K562 (cell line): Measurements from ENCODE around the gene FAM120AOS. TPM values are rescaled to one million over a fixed set of nuclear protein-coding genes. Genes with fewer than 3 reads are reported as not detected.

Source experiments
- ATAC-seq: fragments of 200-7000 bp; cut with Tn5 transposase; 3 replicates; pipeline ENCODE4 v1.9.1; 2020; ENCODE audit warnings: moderate library complexity
- Bru-seq: library from RNA; stranded (reverse); fragments of 400-500 nt; gene quantifications from one replicate; lab custom pipeline; 2021; lab: Mats Ljungman, UMichigan
- BruChase-seq, 2 experiments: library from RNA; stranded (reverse); fragments of 400-500 nt; gene quantifications; one replicate each; lab custom pipeline; 2021; lab: Mats Ljungman, UMichigan
- BruUV-seq: library from RNA; stranded (reverse); fragments of 400-500 nt; replicated peaks from 2 replicates; lab custom pipeline; 2021; lab: Mats Ljungman, UMichigan
- CTCF ChIA-PET: fragments of 300-600 bp; formaldehyde crosslinking; extraction: SDS; loops from one replicate; lab custom pipeline; 2021; ENCODE audit warnings: low intra/inter-chr PET ratio; lab: Yijun Ruan, JAX
- POLR2A ChIA-PET: fragments of 300-600, 350-650 bp; sonication (Branson Sonifier 250); formaldehyde crosslinking; extraction: SDS; loops from one replicate; lab custom pipeline; 2021; ENCODE audit warnings: antibody characterized with exemption, inconsistent platforms; lab: Yijun Ruan, JAX
- DNase-seq, 4 experiments: peaks; one replicate each; pipeline versions ENCODE4 v3.0.0 to v3.0.0-alpha.2; 2011 to 2018; ENCODE audit warnings: low spot score in 3 of 4, mixed read lengths in 3 of 4; ENCODE audit errors: extremely low read depth in 1 of 4
- FAIRE-seq: peaks from 2 replicates; lab custom pipeline; 2011; peaks lifted over from hg19 to GRCh38; lab: Jason Lieb, UNC
- H2AFZ ChIP-seq: 2 replicates; pipeline ENCODE4 v1.6.0; 2011; ENCODE audit warnings: low read depth, low read length, control low read depth, inconsistent platforms
- H3K27ac ChIP-seq: fragments of 200-600 bp; 3 replicates; pipeline ENCODE4 v1.8.0; 2011; ENCODE audit warnings: low read depth, mild to moderate bottlenecking, control low read depth, inconsistent platforms, low read length, moderate library complexity, mixed read lengths; ENCODE audit errors: extremely low read depth
- H3K27me3 ChIP-seq, 2 experiments: fragments of 300-600 bp in 1 of 2; 2 replicates in 1 of 2; 3 replicates in 1 of 2; pipeline versions ENCODE4 v1.6.0 to v1.8.0; 2011; ENCODE audit warnings: inconsistent platforms in 2 of 2, low read length in 2 of 2, mild to moderate bottlenecking in 1 of 2, mixed read lengths in 1 of 2, moderate library complexity in 1 of 2; ENCODE audit not compliant: control insufficient read depth in 2 of 2, insufficient read depth in 2 of 2
- H3K36me3 ChIP-seq: fragments of 300-600 bp; 3 replicates; pipeline ENCODE4 v1.8.0; 2011; ENCODE audit warnings: mild to moderate bottlenecking, low read length, inconsistent platforms; ENCODE audit not compliant: control insufficient read depth, insufficient read depth
- H3K4me1 ChIP-seq, 2 experiments: fragments of 200-600 bp in 1 of 2; replicated peaks in 1 of 2; 2 replicates in 1 of 2; 3 replicates in 1 of 2; pipeline versions ENCODE4 v1.5.1 to v1.8.0; 2011; ENCODE audit warnings: inconsistent platforms in 2 of 2, low read length in 2 of 2, mild to moderate bottlenecking in 1 of 2, mixed read lengths in 1 of 2, moderate library complexity in 1 of 2; ENCODE audit not compliant: control insufficient read depth in 2 of 2, insufficient read depth in 2 of 2
- H3K4me2 ChIP-seq: 2 replicates; pipeline ENCODE4 v1.6.1; 2011; ENCODE audit warnings: low read length, control low read depth, inconsistent platforms, mixed read lengths; ENCODE audit not compliant: insufficient read depth
- H3K4me3 ChIP-seq: fragments of 200-600 bp; sonication (generic), shearing (Covaris generic); 2 replicates; pipeline ENCODE4 v1.5.1; 2016; ENCODE audit warnings: control low read depth, inconsistent platforms
- H3K79me2 ChIP-seq: fragments of 200-600 bp; 3 replicates; pipeline ENCODE4 v1.8.0; 2011; ENCODE audit warnings: low read length, inconsistent platforms; ENCODE audit not compliant: control insufficient read depth, insufficient read depth
- H3K9ac ChIP-seq, 2 experiments: 2 replicates each; pipeline versions ENCODE4 v1.6.0 to v1.6.1; 2011; ENCODE audit warnings: low read depth in 2 of 2, low read length in 2 of 2, control low read depth in 1 of 2, inconsistent platforms in 1 of 2, mild to moderate bottlenecking in 1 of 2, mixed read lengths in 1 of 2; ENCODE audit not compliant: insufficient read depth in 1 of 2
- H3K9me1 ChIP-seq: one replicate; pipeline ENCODE4 v1.6.0; 2011; ENCODE audit warnings: inconsistent platforms, mild to moderate bottlenecking, low read length, moderate library complexity; ENCODE audit not compliant: control insufficient read depth, insufficient read depth
- H3K9me3 ChIP-seq: replicated peaks from 2 replicates; pipeline ENCODE4 v1.5.1; 2011; ENCODE audit warnings: low read depth, low read length, inconsistent platforms; ENCODE audit not compliant: control insufficient read depth, insufficient read depth
- H4K20me1 ChIP-seq: replicated peaks from 2 replicates; pipeline ENCODE4 v1.6.1; 2011; ENCODE audit warnings: low read length, inconsistent platforms, mixed read lengths; ENCODE audit not compliant: control insufficient read depth, insufficient read depth
- SIX5 ChIP-seq, 2 experiments: IDR thresholded peaks; 2 replicates each; pipeline ENCODE4 v1.6.1; 2011; ENCODE audit warnings: low read length in 2 of 2, borderline replicate concordance in 1 of 2, low read depth in 1 of 2, mild to moderate bottlenecking in 1 of 2, moderate library complexity in 1 of 2; ENCODE audit not compliant: insufficient read depth in 1 of 2
- ZNF311 ChIP-seq: fragments of 250-450 bp; sonication (Bioruptor Pico); IDR thresholded peaks from 2 replicates; pipeline ENCODE4 v1.4.0; 2020; ENCODE audit warnings: mild to moderate bottlenecking, moderate library complexity
- WGBS: fragments of 100-300 bp; shearing (Covaris generic); methylation state at CpG from one replicate; pipeline ENCODE4 v1.1.6; 2016; ENCODE audit warnings: low coverage, mixed read lengths; ENCODE audit not compliant: insufficient coverage; ENCODE audit errors: missing lambda C conversion rate; 5-methylcytosine and 5-hydroxymethylcytosine counted together
- in situ Hi-C: fragments of 300-500 bp; cut with MboI; formaldehyde crosslinking; loops from 4 replicates; pipeline ENCODE4 v1.15.0; 2018; ENCODE audit warnings: inconsistent platforms, mixed read lengths
- intact Hi-C: fragments of 100-400 bp; cut with micrococcal nuclease; formaldehyde crosslinking; loops from 2 replicates; pipeline ENCODE4 v1.14.2; 2022
- long read RNA-seq, 3 experiments: library from polyadenylated mRNA in 2 of 3; library from RNA in 1 of 3; unstranded in 2 of 3; stranded (forward) in 1 of 3; transcript quantifications; one replicate each; pipeline ENCODE4 v2.0.0, GENCODE V29; 2019 to 2022
- polyA minus RNA-seq, 3 experiments: library from RNA; depleted of rRNA, polyadenylated mRNA; stranded (reverse); fragments of >200 nt; gene quantifications; 2 replicates each; pipeline ENCODE4 v1.2.3, GENCODE V29; 2011
- polyA plus RNA-seq, 8 experiments: library from polyadenylated mRNA; depleted of rRNA in 4 of 8; stranded (reverse) in 5 of 8; unstranded in 3 of 8; fragments of >200 nt; fragmentation: Nextera tagmentation in 2 of 8; fragmentation: Illumina TruSeq in 1 of 8; extraction: Ambion mirVana in 2 of 8; extraction: Trizol in 1 of 8; gene quantifications; 2 replicates each; pipeline versions ENCODE4 v1.2.1 to v1.2.3, GENCODE V29; 2011 to 2014; ENCODE audit warnings: inconsistent platforms in 1 of 8, missing spikeins in 1 of 8
- total RNA-seq, 7 experiments: library from RNA; depleted of rRNA in 6 of 7; stranded (reverse); fragments of >200 nt in 6 of 7; fragmentation: Illumina TruSeq in 2 of 7; extraction: Trizol in 2 of 7; gene quantifications; 2 replicates each; pipeline versions ENCODE4 v1.2.1 to v1.2.3, GENCODE V29; 2011 to 2021; ENCODE audit warnings: low replicate concordance in 1 of 7
- TF ChIP-seq, protein P1 (sequence below), 2 experiments: IDR thresholded peaks; 2 replicates each; pipeline ENCODE4 v1.6.1; 2011; ENCODE audit warnings: borderline replicate concordance in 1 of 2, control low read depth in 1 of 2, low read depth in 1 of 2, low read length in 1 of 2, mild to moderate bottlenecking in 1 of 2, mixed read lengths in 1 of 2, moderate library complexity in 1 of 2; ENCODE audit not compliant: insufficient read depth in 1 of 2, insufficient read length in 1 of 2, poor library complexity in 1 of 2, severe bottlenecking in 1 of 2; ENCODE audit errors: extremely low read depth in 1 of 2
- TF ChIP-seq, protein P2 (sequence below): fragments of 450-650 bp; IDR thresholded peaks from 2 replicates; pipeline ENCODE4 v1.7.1; 2018; ENCODE audit warnings: mild to moderate bottlenecking, low read depth; ENCODE audit not compliant: partially characterized antibody

Gene FAM120AOS
- 28.9 and 38.7 TPM in 2 replicates for total RNA-seq (2011; cell fraction: chromatin; rRNA removed; ENCODE audit: low replicate concordance)
- 29.7 and 37.4 TPM in 2 replicates for total RNA-seq (2011; cell fraction: nucleolus; rRNA removed)
- total RNA-seq (2011; cell fraction: nucleoplasm; rRNA removed), result 28.1 and 29.3 TPM in 2 replicates
- total RNA-seq (2014; rRNA removed) (41.4 and 44.4 TPM in 2 replicates), total RNA-seq (2014; rRNA removed; fragmentation: Illumina TruSeq; extraction: Trizol) (39.3 and 42.7 TPM in 2 replicates), total RNA-seq (2015; rRNA removed; fragmentation: Illumina TruSeq; extraction: Trizol) (41.7 and 44.3 TPM in 2 replicates), total RNA-seq (2021) (39.6 and 43.5 TPM in 2 replicates), polyA plus RNA-seq (2011; rRNA removed) (29.6 and 46.1 TPM in 2 replicates), polyA plus RNA-seq (2014; fragmentation: Illumina TruSeq; extraction: Trizol) (40.5 and 53.4 TPM in 2 replicates), polyA plus RNA-seq (2014; fragmentation: Nextera tagmentation; extraction: Ambion mirVana) (10 to 100 TPM; 18.8 to 19.4 TPM), polyA plus RNA-seq (2014; rRNA removed) (39.3 and 41.5 TPM in 2 replicates), polyA minus RNA-seq (2011; rRNA and poly(A)+ RNA removed) (30.7 and 32.0 TPM in 2 replicates), Bru-seq, nascent RNA (percentile 85 among the genes with signal in this experiment), BruChase-seq, experiment 1, labeled RNA remaining after a 2-hour chase (percentile 70 among the genes with signal in this experiment), BruChase-seq, experiment 2, labeled RNA remaining after a 6-hour chase (percentile 70 among the genes with signal in this experiment)
- polyA plus RNA-seq (2011; cell fraction: cytosol; rRNA removed), result 23.3 and 30.5 TPM in 2 replicates
- polyA plus RNA-seq (2011; cell fraction: nucleus; rRNA removed), result 19.8 and 21.6 TPM in 2 replicates
- polyA plus RNA-seq (2012), result 35.5 and 37.7 TPM in 2 replicates
- polyA minus RNA-seq (2011; cell fraction: cytosol; rRNA and poly(A)+ RNA removed), result 10.5 and 19.3 TPM in 2 replicates
- polyA minus RNA-seq (2011; cell fraction: nucleus; rRNA and poly(A)+ RNA removed), result 16.7 and 21.9 TPM in 2 replicates
- long read RNA-seq, experiment 1, full-length matches to known transcripts, result 179 of 238 reads
- long read RNA-seq, experiment 1, partial matches to known transcripts, result 4 of 238 reads
- long read RNA-seq, experiment 1, other reads (novel, unspliced or antisense), result 55 of 238 reads
- long read RNA-seq, experiment 2, full-length matches to known transcripts, result 38 of 67 reads
- long read RNA-seq, experiment 2, partial matches to known transcripts, result 1 of 67 reads
- long read RNA-seq, experiment 2, other reads (novel, unspliced or antisense), result 28 of 67 reads
- long read RNA-seq, experiment 3, transcript FAM120AOS-207 (3 exons, 1,905 nt), result minor isoform, 6 of 58 reads
- long read RNA-seq, experiment 3, transcript FAM120AOS-206 (4 exons, 1,491 nt), result minor isoform, 18 of 58 reads
- long read RNA-seq, experiment 3, transcript FAM120AOS-208 (4 exons, 1,280 nt), result minor isoform, 5 of 58 reads
- long read RNA-seq, experiment 3, transcript FAM120AOS-202 (3 exons, 1,800 nt), result major isoform, 21 of 58 reads
- long read RNA-seq, experiment 3, partial matches to known transcripts, result 0 of 58 reads
- long read RNA-seq, experiment 3, other reads (novel, unspliced or antisense), result 4 of 58 reads

DNA sequence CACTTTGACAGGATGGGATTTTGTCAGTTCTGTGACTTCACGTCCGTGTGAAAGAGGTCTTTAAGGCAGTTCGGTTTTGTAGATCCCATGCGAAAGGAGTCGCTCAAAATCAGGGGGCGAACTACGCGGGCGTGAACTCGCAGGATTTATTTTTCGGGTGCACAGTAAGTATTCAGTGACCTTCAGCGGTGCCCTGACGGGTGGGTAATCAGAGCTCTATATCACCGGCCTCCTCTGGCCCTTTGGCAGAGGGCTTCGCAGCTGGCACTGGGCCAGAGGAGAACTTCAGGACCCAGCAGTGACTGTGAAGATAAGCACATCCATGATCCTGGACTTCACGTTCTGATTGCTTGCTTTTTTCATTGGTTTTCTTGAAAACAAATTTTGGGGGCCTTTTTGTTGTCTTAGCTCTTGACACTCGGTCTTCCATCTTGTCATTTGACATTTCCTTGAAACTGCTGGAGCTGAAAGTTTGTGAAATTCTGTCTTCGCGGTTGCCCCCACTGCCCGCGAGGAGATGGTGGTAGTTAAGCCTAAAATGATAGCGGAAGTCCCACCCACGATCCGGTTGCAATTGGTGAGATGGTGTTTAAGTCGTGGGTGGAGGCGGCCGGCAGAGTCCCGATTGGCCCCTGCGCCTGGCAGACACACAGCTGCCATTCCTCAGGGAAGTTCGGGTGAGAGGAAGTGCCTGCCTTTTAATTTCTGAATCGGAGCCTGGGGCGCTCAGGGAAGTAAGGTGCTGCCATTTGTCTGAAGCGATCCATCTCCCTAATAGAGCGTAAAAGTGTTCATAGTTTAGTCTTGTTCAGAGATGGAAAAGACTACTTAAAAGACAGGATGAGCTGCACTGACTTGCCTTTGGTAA, at the start of gene FAM120AOS:
FAM120AOS (minus strand) TSS at position 535 of the 868 bp plus-strand sequence. CDS start 872 bp downstream, outside the sequence.
- peaks cover 90% of the 10 kb centered on the region for H3K79me2 ChIP-seq
- no peaks in the 10 kb centered on the region for H3K9me3 ChIP-seq
- FAIRE-seq, result peak; percentile 92
- CTCF ChIA-PET, result no interaction called here
- DNase-seq, result peak; percentile 81 to 95 (median 86)
- peak within 1 kb of the TSS; percentile 40 for H2AFZ ChIP-seq
- BruUV-seq, result TSS peak; percentile 49
- peaks cover 9% of the 10 kb centered on the region; the same call in 1 of the 2 replicates for H4K20me1 ChIP-seq
- H3K27ac ChIP-seq, result peak within 1 kb of the TSS; percentile 89
- POLR2A ChIA-PET, result interaction anchor here (0.6 to 3.8 kb wide), 12 partner anchors 8 to 1048 kb away, joined by 3 to 53 read pairs (median 4); partner anchors contain the start of gene CARD19
- peaks cover 10 to 12% of the 10 kb centered on the region in 2 experiments; a peak in 4 of 5 replicates for H3K4me1 ChIP-seq
- peaks cover 45% of the 10 kb centered on the region for H3K36me3 ChIP-seq
- peak within 1 kb of the TSS; percentile 76 to 96 for H3K9ac ChIP-seq
- H3K9me1 ChIP-seq, result no peaks in the 10 kb centered on the region
- peak; percentile 82 for ATAC-seq
- peak within 1 kb of the TSS; percentile 88 for H3K4me2 ChIP-seq
- peak within 1 kb of the TSS; percentile 81 for H3K4me3 ChIP-seq
- no peaks in the 10 kb centered on the region for H3K27me3 ChIP-seq
- intact Hi-C loops, result loop anchor here (1.0 to 2.0 kb wide), 2 partner anchors 34 to 113 kb away; no protein-coding TSS in a partner anchor
- in situ Hi-C loops, result no loop called here
- whole genome bisulfite sequencing, result under 1% methylated on average over 34 of the region's 34 CpGs
- no peak for TF ChIP-seq SIX5 (IDR thresholded peaks at IDR 0.05; ENCODE audit: borderline replicate concordance in 1 of 2, insufficient read depth in 1 of 2, low read depth in 1 of 2, low read length in 2 of 2)
- TF ChIP-seq, protein P1, sequence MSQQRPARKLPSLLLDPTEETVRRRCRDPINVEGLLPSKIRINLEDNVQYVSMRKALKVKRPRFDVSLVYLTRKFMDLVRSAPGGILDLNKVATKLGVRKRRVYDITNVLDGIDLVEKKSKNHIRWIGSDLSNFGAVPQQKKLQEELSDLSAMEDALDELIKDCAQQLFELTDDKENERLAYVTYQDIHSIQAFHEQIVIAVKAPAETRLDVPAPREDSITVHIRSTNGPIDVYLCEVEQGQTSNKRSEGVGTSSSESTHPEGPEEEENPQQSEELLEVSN (IDR thresholded peaks at IDR 0.05; ENCODE audit: borderline replicate concordance in 1 of 2, extremely low read depth in 1 of 2, insufficient read depth in 1 of 2, insufficient read length in 1 of 2, low read depth in 1 of 2, low read length in 1 of 2, poor library complexity in 1 of 2, severe bottlenecking in 1 of 2), result peak in 1 of 2 experiments; percentile 14
- TF ChIP-seq, protein P2, sequence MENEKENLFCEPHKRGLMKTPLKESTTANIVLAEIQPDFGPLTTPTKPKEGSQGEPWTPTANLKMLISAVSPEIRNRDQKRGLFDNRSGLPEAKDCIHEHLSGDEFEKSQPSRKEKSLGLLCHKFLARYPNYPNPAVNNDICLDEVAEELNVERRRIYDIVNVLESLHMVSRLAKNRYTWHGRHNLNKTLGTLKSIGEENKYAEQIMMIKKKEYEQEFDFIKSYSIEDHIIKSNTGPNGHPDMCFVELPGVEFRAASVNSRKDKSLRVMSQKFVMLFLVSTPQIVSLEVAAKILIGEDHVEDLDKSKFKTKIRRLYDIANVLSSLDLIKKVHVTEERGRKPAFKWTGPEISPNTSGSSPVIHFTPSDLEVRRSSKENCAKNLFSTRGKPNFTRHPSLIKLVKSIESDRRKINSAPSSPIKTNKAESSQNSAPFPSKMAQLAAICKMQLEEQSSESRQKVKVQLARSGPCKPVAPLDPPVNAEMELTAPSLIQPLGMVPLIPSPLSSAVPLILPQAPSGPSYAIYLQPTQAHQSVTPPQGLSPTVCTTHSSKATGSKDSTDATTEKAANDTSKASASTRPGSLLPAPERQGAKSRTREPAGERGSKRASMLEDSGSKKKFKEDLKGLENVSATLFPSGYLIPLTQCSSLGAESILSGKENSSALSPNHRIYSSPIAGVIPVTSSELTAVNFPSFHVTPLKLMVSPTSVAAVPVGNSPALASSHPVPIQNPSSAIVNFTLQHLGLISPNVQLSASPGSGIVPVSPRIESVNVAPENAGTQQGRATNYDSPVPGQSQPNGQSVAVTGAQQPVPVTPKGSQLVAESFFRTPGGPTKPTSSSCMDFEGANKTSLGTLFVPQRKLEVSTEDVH, result no peak
- peak; percentile 68; the same call in 1 of the 2 replicates for TF ChIP-seq ZNF311
